Frontal cortex (tissue), 4 donors: ENCODE measurements around the gene WDR70. TPM values are rescaled to one million over a fixed set of nuclear protein-coding genes. Genes with fewer than 3 reads are reported as not detected.

Experiments used
- DNase-seq, 2 donors: peaks; one replicate each; pipeline ENCODE4 v3.0.0; 2012; ENCODE audit warnings: low spot score in 2 of 2
- FAIRE-seq: peaks from 2 replicates; lab custom pipeline; 2012; peaks lifted over from hg19 to GRCh38; lab: Jason Lieb, UNC
- total RNA-seq: library from RNA; depleted of rRNA; stranded (reverse); fragments of >200 nt; gene quantifications from one replicate; pipeline ENCODE4 v1.2.3, GENCODE V29; 2014
- donor health status: control.
- donor health status: control.
- donor health status: control.

Gene WDR70
- total RNA-seq, 1 donor from 2014 or later = 37.1 TPM

GRCh38 chr5:37710965-37711364, 331.8 kb downstream of the WDR70 start:
- FAIRE-seq = no peak
- DNase-seq = no peak

- FAIRE-seq (no peak), DNase-seq (no peak)
Observed at GRCh38 chr5:37712750-37713149, 333.6 kb downstream of the WDR70 start.

DNA sequence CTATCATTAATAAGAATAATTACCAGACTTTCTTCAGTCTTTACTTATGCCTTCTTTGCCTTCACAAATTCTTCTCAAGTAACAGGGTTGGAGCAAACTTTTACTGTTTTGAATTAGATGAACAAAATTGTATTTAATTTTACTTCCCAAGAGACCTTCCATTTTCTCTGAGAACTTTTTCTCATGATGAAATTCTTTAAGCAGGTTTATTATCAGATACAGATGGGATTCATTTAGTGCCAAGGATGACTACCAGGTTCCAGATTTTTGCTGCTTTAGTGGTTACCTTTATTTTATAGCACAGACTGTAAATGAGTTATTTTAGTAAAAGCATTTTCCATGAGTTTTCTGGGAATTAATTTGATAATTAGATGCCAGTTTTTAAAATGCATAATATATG, 335.6 kb downstream of the WDR70 start:
- DNase-seq (no peak), FAIRE-seq (no peak)

DNA sequence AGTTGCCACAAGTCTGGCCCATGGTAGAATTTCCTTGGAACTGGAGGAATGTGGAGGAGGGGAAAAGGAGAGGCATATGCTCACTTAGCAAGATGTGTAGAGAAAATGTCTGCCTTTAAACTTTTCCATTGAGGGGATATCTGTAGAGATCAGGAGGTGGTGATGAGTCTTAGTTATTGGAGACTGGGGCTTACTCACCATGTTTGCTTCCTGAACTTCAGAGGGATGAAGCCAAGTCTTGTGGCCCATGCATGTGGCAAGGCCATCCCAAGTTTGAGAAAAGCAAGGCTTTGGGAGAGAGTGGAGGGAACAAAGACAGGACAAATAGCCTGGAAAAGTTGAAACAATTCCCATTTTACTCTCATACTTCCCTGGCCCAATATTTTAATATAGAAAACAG, 336.2 kb downstream of the WDR70 start:
- DNase-seq (no peak), FAIRE-seq (no peak)

DNA sequence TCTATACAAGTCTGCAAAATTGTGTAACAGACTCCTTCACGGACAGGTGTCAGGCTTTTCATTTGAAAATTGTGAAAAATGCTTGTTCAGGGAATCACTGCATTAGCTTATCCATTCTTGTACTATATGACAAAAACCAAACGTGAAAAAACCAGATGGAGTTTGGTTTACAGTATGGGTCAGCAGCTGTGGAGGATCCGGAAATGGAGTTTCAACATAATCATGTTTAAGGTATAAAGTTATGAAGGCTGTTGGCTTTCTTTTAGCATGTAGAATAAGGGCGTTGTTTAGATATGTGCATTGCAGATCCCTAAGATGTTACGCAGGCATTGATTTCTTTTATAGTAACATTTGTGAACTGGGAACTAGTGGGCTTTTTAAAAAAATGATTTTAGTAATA, 336.9 kb downstream of the WDR70 start:
- FAIRE-seq (no peak), DNase-seq (no peak)

GRCh38 chr5:37716405-37716804, 337.3 kb downstream of the WDR70 start:
- DNase-seq (no peak), FAIRE-seq (no peak)

DNA sequence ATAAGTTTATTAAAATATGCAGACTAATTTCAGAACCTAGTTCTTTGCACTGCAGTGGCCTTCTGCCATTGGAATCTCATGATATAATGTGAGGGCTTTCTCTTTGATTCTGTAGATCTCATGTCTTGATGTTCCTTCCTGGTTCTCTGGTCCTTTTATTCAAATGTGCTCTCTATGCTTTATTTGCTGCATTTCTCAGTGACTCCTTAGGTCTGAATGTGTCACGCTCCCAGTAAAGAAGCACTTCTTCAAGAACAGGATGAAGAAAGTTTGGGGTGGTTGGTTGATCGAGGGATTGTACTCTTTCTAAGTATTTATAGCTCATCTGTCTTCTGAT, 338.1 kb downstream of the WDR70 start:
- FAIRE-seq (no peak), DNase-seq (no peak)

- FAIRE-seq (no peak), DNase-seq (no peak)
Observed at GRCh38 chr5:37717613-37718431, 338.7 kb downstream of the WDR70 start.

- FAIRE-seq (no peak), DNase-seq (no peak)
Observed at GRCh38 chr5:37720550-37720952, 341.4 kb downstream of the WDR70 start.

GRCh38 chr5:37721447-37721871, 342.3 kb downstream of the WDR70 start:
- FAIRE-seq = no peak
- DNase-seq = no peak

DNA sequence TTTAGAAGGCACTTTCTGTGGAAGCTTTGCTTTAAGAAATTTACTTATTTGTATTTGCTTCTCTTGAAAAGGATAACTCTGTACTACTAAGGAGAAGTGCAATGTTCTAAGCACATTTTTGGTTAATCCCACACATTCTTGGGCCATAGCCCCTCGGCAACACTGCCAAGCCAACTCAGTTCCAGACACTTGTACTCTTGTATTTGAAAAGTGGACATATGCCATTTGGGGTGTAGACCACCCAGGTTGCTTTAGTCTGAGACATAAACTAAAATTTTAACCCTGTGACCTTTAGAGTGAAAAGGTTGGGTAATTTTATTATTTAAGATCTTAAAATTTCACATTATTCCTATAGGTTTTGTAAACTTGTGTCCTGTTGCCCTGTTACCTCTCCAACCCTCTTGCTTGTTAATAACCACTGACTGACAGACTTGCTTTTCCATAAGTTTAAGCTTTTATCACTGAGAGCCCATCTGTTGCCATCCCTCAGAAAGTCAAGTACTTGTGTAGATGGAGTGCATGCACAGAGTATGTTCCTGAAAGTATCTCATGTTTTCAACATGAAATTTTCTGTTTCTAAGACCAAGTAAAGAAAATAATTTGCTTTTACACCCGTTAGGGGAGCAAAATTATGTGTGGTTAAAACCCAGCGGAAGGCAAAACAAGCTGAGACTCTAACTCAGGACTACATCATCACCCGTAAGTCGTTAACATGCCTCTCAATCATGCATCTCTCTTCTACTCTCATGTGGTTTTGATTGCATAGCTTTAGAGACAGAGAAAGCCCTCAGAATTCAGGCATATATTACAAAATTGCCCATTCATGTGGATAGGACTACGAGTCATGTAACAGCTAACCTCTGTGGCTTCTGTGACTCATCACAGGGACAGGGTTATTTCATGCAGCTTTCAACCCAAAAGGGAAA, 343.4 kb downstream of the WDR70 start:
- DNase-seq (no peak), FAIRE-seq (no peak)

DNA sequence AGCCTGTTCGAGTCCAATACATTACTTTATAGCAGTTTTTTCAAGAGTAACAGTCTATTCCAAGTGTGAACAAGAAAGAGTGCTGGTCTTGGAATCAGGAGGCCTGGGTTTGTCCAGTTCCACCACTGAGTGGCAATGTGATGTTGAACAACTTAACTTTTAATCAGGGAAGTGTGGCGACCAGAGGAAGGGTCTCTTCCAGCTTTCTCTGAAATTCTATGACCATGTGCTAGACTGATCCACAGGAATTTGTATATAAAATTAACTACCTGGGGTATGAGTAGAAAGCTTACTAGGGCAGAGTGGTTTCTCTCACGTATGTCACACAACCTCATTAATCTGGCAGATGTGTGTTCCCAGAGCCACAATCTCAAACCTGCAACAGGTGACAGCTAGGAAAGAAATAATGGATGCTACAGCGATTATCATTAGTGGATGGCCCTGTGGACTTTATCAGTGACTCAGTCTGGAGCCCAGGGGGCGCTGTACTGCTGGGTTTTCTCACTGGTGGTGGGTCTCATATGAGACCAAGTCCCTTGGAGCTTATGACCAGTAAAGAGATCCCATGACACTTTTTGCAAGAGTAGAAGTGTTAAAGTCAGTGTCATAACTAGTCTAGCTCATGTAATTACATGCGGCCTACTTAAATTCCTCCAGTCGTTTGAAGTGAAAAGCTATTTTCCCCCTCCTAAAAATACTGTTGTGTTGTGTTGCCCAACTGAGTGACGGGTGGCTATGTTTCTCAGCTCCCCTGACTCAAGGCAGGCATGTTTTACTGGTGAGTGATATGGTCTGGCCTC, 344.2 kb downstream of the WDR70 start:
- DNase-seq = no peak
- no peak for FAIRE-seq

DNA sequence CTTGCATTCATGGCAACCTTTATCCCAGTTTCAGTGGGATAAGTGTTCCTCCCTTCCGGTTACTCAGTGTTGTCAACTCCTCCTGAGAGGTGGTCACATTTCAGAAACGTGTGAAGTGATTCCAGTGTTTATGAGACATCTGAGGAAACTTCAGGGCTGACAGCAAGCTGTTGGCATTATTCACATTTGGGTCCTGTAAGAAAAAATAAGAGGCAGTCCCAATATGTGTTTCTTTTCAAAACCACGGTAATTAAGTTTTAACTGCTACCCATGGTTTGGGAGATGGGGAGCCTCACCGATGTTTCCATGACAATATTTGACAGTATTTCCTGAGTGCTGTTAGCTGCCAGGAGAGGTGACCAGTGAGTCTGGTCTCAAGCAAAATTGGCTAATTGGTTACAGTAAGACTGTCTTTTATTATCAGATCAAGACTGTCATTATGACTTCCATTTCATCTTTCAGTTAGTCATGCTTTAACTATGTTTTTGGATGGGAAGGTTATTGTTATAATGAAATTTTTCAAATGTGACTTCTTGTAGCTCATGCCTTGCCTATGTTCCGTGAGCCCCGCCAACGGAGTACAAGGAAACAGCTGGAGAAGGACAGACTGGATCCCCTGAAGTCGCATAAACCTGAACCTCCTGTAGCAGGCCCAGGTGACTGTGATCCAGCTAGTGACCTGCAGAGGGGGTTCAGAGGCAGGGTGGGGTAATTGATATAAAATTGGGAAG, 345.4 kb downstream of the WDR70 start:
- DNase-seq = no peak

DNA sequence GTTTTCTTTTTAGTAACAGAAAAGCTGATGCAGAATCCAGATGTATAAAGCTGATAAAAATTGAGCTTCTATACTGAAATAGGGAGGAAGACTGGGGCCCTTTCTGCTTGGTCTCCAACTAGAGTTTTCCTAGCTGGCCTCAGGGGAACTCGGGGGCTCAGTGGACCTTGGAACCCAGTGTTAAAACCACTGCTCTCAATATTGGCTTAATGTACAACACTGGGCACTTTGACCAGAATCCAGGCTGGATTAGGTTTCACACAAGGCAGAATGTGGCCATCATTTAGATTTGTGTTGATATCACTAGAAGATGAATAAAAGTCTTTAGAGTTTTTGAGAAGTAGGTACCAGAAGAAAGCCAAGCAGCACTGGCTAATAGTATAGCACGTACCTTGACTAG, 346.1 kb downstream of the WDR70 start:
- DNase-seq (no peak), FAIRE-seq (no peak)

More for the DNA sequence above, 345.4 kb downstream of the WDR70 start:
- FAIRE-seq = no peak

DNA sequence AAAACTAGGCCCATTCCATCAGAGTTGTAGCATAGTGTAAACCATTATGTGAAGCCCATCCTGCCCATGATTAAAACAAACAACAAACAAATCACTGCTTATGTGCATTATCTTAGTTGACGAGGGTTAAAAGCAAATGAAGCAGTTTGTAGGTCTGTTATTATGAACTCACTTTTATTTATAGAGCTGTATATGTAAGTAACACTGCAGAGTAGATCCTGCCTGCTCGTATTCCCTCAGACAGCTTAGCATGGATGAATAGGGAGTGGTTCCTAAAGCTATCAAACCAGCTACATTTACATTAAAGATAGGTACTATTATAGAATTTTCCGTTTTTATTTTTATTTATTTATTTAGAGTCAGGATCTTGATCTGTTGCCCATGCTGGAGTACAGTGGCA, 348.1 kb downstream of the WDR70 start:
- DNase-seq (no peak), FAIRE-seq (no peak)

- FAIRE-seq (no peak), DNase-seq (no peak)
Observed at GRCh38 chr5:37730896-37731455, 351.9 kb downstream of the WDR70 start.

DNA sequence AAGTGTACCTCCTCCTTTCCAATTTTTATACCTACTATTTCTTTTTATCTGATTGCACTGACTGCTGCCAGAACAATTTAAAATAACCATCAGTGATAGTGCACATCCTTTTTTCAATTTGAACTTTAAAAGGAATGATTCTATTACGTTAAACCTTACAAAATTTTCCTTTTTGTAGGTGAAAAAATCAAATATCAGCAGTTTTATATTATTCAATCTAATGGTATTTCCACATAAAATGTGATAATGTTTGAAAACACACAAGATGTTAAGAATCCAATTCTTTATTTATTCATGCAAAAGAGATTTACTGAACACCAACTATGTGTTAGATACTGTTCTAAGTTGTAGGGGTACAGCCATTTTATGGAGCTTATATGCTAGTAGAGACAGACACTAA, 355.0 kb downstream of the WDR70 start:
- no peak for FAIRE-seq

GRCh38 chr5:37735649-37736347, 356.7 kb downstream of the WDR70 start:
- DNase-seq (no peak), FAIRE-seq (no peak)

More for the DNA sequence above, 355.0 kb downstream of the WDR70 start:
- no peak for DNase-seq

DNA sequence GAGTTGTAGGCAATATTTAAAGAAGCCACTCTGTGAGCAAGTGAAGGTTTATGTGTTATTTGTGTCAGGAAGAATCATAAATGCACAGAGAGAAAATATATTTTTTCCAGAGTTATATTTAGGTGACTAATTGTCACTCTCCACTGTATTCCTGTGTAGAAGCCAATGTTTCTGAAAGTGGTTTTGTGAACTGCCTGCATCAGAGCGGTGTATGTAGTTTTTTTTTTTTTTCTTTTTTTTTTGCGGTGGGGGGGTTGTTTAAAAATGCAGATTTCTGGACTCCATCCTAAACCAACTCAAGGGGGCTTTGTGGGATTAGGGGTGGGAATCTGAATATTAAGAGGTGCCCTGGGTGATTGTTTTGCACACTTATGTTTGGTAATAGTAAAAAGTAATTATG, 357.3 kb downstream of the WDR70 start:
- DNase-seq = no peak
- FAIRE-seq = no peak
